HG03378 (cell line): Measurements from ENCODE around the gene CNDP1.
"Not testable (repeated sequence)": the region's sequence is repeated elsewhere in the genome, so short reads cannot be mapped to it uniquely, and the experiment has no call there.

Source experiments
- ATAC-seq: cut with Tn5 transposase; IDR thresholded peaks from one replicate; pipeline ENCODE4 v1.9.1; 2021; ENCODE audit warnings: mild to moderate bottlenecking, moderate library complexity; ENCODE audit not compliant: unreplicated experiment

Gene CNDP1

GRCh38 chr18:74541703-74542555 lies 7.6 kb downstream of the CNDP1 start:
- ATAC-seq, result no peak

DNA sequence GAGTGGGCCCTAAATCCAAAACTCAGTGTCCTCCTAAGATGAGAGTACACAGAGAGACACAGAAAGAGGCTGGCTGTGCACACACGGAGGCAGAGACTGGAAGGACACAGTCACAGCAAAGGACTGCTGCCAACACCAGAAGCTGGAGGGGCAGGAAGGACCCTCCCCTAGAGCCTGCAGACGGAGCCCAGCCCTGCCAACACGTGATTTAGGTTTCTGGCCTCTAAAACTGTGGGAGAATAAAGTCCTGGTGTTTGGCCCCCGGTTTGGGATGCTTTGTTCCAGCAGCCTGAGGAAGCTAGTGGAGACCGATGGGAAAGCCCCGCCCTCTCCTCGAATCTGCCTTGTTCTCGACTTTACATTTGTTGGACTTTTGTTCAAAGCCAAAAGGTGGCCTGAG lies 10.6 kb downstream of the CNDP1 start:
- no peak for ATAC-seq

GRCh38 chr18:74546007-74546406 lies 11.7 kb downstream of the CNDP1 start:
- no peak for ATAC-seq

DNA sequence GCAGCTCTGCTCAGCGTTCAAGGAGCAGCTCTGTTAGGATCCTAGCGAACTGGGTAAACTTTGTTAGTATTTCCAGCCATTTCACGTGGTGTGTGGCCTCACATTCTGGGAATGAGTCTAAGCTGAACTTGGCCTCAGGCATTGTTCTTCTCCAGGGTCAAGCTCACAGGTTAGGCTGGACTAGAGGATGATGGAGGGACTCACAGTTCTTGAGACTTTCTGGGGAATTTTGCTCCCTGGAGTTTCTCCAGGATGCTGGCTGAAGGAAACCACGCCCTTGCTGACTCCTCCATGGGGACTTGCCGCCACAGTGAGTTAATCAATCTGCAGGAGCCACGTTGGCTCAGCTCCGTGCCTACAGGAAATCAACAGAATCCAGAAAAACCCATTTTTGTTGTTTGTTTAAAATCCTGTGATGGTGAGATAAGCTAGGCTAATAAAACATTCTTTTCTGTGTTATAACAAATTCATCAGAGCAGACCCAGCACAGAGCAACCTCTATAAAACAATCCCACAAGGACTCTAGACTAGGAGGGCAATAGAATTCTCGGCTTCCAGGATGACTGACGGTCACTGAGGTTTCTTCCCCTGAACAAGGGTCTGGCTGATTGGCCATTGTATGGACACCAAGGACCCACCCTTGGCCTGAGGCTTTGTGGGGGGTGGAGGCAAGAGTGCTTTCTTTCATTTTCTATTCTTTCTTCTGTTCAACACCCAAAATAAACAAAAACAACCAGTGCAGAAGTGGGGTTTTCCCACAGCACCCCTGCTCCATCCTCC lies 12.6 kb downstream of the CNDP1 start:
- no peak for ATAC-seq

GRCh38 chr18:74547860-74548259 lies 13.6 kb downstream of the CNDP1 start:
- ATAC-seq, result no peak

GRCh38 chr18:74549591-74550104 lies 15.3 kb downstream of the CNDP1 start:
- ATAC-seq, result no peak

DNA sequence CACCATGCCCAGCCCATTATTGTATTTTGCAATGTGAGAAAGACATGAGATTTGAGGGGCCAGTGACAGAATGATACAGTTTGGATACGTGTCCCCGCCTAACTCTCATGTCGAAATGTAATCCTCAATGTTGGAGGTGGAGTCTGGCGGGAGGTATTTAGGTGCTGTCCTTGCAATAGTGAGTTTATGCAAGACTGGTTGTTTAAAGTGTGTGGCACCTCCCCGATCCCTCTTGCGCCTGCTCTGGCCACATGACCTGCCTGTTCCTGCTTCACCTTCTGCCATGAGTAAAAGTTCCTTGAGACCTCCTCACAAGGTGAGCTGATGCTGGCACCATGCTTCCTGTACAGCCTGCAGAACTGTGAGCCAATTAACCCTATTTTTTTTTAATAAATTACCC lies 16.6 kb downstream of the CNDP1 start:
- no peak for ATAC-seq

DNA sequence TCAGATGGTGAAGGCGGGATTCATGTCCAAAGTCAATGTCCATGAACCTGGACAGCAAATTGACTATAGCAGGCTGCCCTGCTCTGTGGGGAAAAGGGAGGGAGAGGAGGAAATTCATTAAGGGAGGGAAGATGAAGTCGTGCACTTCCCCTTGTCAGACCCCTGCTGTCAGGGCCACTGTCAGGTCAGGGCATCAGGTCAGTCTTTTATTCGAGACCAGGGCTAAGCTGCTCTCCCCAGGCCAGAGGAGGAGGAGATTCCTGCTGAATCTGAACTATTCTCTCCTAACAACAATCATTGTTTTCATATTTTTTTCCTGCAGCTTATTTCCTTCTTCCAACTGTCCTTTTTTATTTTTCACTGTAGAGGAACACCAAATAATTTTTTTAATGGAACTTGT lies 17.2 kb downstream of the CNDP1 start:
- no peak for ATAC-seq

GRCh38 chr18:74551936-74552555 lies 17.7 kb downstream of the CNDP1 start:
- ATAC-seq, result peak; percentile 98

GRCh38 chr18:74556126-74556525 lies 21.8 kb downstream of the CNDP1 start:
- ATAC-seq, result no peak

- ATAC-seq, result no peak
These were observed 23.8 kb downstream of the CNDP1 start for GRCh38 chr18:74558096-74558495.

DNA sequence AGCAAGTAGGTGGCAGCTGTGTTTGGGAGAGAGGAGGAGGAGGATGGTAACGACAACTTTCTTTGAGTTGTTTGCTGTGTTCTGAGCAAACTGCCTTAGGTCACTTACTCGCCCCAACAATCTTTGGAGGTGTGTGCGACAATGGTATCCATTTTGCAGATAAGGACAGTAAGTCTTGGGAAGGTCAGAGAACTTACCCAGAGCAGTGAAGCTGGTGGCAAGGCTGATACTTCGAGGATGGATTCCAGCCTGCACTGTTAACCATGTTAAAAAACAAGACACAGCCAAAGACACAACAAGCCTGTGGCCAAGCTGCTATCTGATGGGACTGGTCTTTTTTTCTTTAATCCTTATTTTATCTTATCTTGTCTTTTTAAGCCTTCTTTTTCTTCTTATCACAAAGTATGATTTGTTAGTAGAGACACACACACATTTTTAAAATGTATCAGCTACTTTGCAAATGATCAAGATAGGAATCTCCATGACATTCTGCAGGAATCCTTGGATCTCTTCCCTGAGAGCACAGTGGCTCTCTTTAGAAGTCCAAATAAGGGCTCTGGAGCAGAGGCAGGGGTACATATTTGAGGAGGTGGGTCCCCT lies 27.9 kb downstream of the CNDP1 start:
- no peak for ATAC-seq

GRCh38 chr18:74562775-74563174 lies 28.5 kb downstream of the CNDP1 start:
- ATAC-seq, result no peak

DNA sequence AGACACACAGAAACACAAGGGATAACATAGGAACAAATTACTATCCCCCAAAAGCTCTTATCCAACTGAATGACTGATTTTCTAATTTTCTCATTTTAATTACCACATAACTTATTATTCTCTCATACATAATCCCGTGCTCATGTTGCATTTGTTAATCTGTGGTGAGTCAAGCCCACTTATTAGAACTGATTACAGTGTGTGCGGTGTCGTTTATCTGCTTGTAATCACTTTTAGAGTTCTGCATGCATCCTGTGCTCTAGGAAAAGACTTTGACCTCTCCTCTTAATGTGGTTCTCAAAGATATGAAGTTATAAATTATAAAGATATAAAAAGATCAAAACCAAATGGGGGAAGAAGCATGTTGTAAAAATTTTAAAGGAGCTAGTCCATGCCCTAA lies 29.7 kb downstream of the CNDP1 start:
- no peak for ATAC-seq

DNA sequence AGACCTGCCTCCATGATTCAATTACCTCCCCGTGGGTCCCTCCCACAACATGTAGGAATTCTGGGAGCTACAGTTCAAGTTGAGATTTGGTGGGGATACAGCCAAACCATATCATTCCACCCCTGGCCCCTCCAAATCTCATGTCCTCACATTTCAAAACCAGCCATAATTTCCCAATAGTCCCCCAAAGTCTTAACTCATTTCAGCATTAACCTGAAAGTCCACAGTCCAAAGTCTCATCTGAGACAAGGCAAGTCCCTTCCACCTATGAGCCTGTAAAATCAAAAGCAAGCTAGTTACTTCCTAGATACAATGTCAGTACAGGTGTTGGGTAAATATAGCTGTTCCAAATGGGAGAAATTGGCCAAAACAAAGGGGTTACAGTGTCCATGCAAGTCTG lies 30.9 kb downstream of the CNDP1 start:
- not testable (repeated sequence) for ATAC-seq

- not testable (repeated sequence) for ATAC-seq
These were observed 31.7 kb downstream of the CNDP1 start for GRCh38 chr18:74565993-74566392.

DNA sequence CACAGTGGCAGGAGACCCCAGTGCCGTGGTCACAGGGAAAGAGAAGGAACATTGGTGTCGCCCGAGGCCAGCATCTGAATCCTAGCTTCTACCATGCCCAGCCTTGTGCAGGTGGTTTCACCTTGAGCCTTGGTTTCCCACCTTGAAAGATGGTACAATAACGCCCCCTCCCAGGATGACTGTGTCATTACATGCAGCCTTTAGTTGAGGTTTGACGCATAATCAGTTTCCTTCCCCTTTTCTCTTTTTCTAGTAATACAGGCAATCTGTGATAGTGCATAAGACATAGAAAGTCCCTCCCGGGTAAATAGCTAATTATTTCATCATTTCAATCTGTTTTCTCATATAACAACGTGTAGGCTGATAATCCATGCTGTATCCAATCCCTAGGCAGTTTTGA lies 33.5 kb downstream of the CNDP1 start:
- ATAC-seq, result no peak

DNA sequence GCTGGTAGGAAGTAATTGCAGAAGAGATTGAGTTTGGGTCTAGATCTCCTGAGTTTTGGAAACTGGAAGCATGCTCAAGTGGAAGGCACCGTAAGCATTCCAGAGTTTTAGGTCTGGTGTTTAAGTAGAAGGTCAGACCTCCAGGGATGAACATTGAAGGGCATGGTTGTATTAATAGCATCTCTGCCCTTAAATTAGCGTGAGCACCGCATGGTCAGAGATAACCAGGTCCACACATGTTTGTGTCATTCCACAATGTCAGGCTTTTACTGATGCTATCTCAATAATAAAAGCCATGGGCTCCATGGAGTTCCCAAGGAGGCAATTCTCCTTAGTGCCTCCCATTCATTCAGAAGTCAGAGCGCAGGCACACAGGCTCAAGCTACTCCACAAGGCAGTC lies 35.1 kb downstream of the CNDP1 start:
- ATAC-seq, result no peak

- ATAC-seq, result no peak
These were observed 36.0 kb downstream of the CNDP1 start for GRCh38 chr18:74570266-74570665.

DNA sequence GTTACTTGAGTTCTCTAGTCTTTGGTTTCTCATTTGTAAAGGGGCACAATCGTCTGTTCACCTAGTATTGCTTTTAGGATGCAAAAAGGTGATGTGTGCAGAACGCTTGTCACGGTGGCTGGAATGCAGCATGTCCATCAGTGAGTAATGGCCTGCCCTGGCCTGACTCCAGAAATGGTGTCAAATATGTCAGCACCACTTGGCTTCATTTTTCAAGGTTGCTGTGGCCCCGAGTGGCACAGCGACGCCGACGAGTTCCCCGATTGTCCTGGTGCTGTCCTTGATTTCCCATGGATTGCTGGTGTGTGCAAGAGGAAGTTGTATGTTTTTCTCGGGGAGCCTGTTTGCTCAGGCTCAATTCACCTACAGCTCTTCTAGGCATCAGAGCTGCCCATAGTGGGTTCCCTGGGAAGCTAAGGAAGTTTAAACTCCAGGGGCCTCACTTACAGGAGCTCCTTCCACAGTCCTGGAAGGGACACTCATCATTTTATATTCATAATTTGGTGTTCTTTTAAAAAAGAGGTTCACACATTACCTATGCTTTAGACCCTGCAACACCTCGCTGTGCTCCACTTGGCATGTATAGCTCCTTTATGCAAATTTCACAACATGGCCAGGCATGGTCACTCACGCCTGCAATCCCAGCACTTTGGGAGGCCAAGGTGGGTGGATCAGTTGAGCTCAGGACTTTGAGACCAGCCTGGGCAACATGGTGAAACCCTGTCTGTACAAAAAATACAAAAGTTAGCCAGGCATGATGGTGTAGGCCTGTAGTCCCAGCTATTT lies 37.8 kb downstream of the CNDP1 start:
- ATAC-seq, result no peak
